Skeletal muscle tissue (tissue), 4 donors: ENCODE results near the gene HOXA9. TPM values are rescaled to one million over a fixed set of nuclear protein-coding genes. Genes with fewer than 3 reads are reported as not detected.
A peak's percentile ranks its signal among the peaks of the same experiment; 100 is the strongest.

Experiments used
- H3K27ac ChIP-seq: one replicate; pipeline ENCODE4 v1.7.0; 2013; ENCODE audit warnings: mild to moderate bottlenecking, low read depth, low read length, inconsistent platforms
- H3K27me3 ChIP-seq, 3 donors: one replicate each; pipeline ENCODE4 v1.7.0; 2013; ENCODE audit warnings: low read length in 3 of 3; ENCODE audit not compliant: control insufficient read depth in 3 of 3, insufficient read depth in 3 of 3
- H3K36me3 ChIP-seq, 3 donors: one replicate each; pipeline ENCODE4 v1.7.0; 2013; ENCODE audit warnings: low read length in 3 of 3; ENCODE audit not compliant: control insufficient read depth in 3 of 3, insufficient read depth in 3 of 3
- H3K4me1 ChIP-seq, 3 donors: one replicate each; pipeline ENCODE4 v1.7.0; 2013; ENCODE audit warnings: low read length in 3 of 3, mild to moderate bottlenecking in 3 of 3; ENCODE audit not compliant: control insufficient read depth in 3 of 3, insufficient read depth in 3 of 3
- H3K4me3 ChIP-seq, 3 donors: one replicate each; pipeline ENCODE4 v1.7.0; 2013; ENCODE audit warnings: low read length in 3 of 3
- H3K9ac ChIP-seq, 3 donors: one replicate each; pipeline ENCODE4 v1.7.0; 2013; ENCODE audit warnings: low read length in 3 of 3, mild to moderate bottlenecking in 3 of 3, moderate library complexity in 2 of 3, low read depth in 1 of 3
- H3K9me3 ChIP-seq, 3 donors: one replicate each; pipeline ENCODE4 v1.7.0; 2013; ENCODE audit warnings: low read length in 3 of 3; ENCODE audit not compliant: control insufficient read depth in 3 of 3
- total RNA-seq: library from RNA; depleted of rRNA; stranded (reverse); fragments of >200 nt; gene quantifications from one replicate; pipeline ENCODE4 v1.2.3, GENCODE V29; 2014
- donor health status: Osteomylitis.

Gene HOXA9
- total RNA-seq, 1 donor from 2014 or later, result 7.8 TPM

GRCh38 chr7:27208998-27209397, 43.7 kb upstream of the HOXA9 start:
- no peak overlapping the region for H3K4me3 ChIP-seq
- H3K27me3 ChIP-seq, result peaks cover 63 to 85% (median 69%) of the 10 kb centered on the region in 3 donors
- no peak overlapping the region for H3K27ac ChIP-seq
- H3K9me3 ChIP-seq, result no peaks in the 10 kb centered on the region
- H3K4me1 ChIP-seq, result peaks cover 15 to 19% (median 16%) of the 10 kb centered on the region in 3 donors
- H3K36me3 ChIP-seq, result no peaks in the 10 kb centered on the region
- H3K9ac ChIP-seq, result no peak overlapping the region

GRCh38 chr7:27207348-27207985, 42.1 kb upstream of the HOXA9 start:
- H3K9me3 ChIP-seq, result no peaks in the 10 kb centered on the region
- no peak overlapping the region for H3K9ac ChIP-seq
- H3K4me3 ChIP-seq, result no peak overlapping the region
- peaks cover 15 to 19% (median 16%) of the 10 kb centered on the region in 3 donors for H3K4me1 ChIP-seq
- H3K27ac ChIP-seq, result no peak overlapping the region
- no peaks in the 10 kb centered on the region for H3K36me3 ChIP-seq
- H3K27me3 ChIP-seq, result peaks cover 63 to 84% (median 72%) of the 10 kb centered on the region in 3 donors

GRCh38 chr7:27205325-27206280, 40.3 kb upstream of the HOXA9 start:
- H3K4me1 ChIP-seq, result peaks cover 20 to 28% (median 20%) of the 10 kb centered on the region in 3 donors
- no peaks in the 10 kb centered on the region for H3K9me3 ChIP-seq
- H3K27me3 ChIP-seq, result peaks cover 68 to 85% (median 84%) of the 10 kb centered on the region in 3 donors
- H3K4me3 ChIP-seq, result peak overlapping the region in 2 of 3 donors; percentile 40 to 52
- no peak overlapping the region for H3K27ac ChIP-seq
- no peaks in the 10 kb centered on the region for H3K36me3 ChIP-seq
- no peak overlapping the region for H3K9ac ChIP-seq

GRCh38 chr7:27204851-27205322, 39.5 kb upstream of the HOXA9 start:
- Histone ChIP-seq H3K4me1 (peaks cover 21 to 30% (median 22%) of the 10 kb centered on the region in 3 donors), H3K27ac (no peak overlapping the region), H3K4me3 (peak overlapping the region; percentile 9 to 52 (median 40))

GRCh38 chr7:27203964-27204594, 38.7 kb upstream of the HOXA9 start:
- peaks cover 23 to 33% (median 23%) of the 10 kb centered on the region in 3 donors for H3K4me1 ChIP-seq
- peaks cover 66 to 83% (median 79%) of the 10 kb centered on the region in 3 donors for H3K27me3 ChIP-seq
- H3K9ac ChIP-seq, result no peak overlapping the region
- no peak overlapping the region for H3K27ac ChIP-seq
- no peaks in the 10 kb centered on the region for H3K36me3 ChIP-seq
- H3K9me3 ChIP-seq, result no peaks in the 10 kb centered on the region
- no peak overlapping the region for H3K4me3 ChIP-seq

More at GRCh38 chr7:27204851-27205322, 39.5 kb upstream of the HOXA9 start:
- Histone ChIP-seq H3K9ac (peak overlapping the region in 1 of 3 donors; percentile 3), H3K36me3 (no peaks in the 10 kb centered on the region), H3K27me3 (peaks cover 66 to 85% (median 81%) of the 10 kb centered on the region in 3 donors), H3K9me3 (no peaks in the 10 kb centered on the region)

- peaks cover 24 to 37% (median 26%) of the 10 kb centered on the region in 3 donors for H3K4me1 ChIP-seq
- H3K9me3 ChIP-seq, result no peaks in the 10 kb centered on the region
- no peaks in the 10 kb centered on the region for H3K36me3 ChIP-seq
- H3K4me3 ChIP-seq, result no peak overlapping the region
- H3K9ac ChIP-seq, result no peak overlapping the region
- H3K27ac ChIP-seq, result no peak overlapping the region
- peaks cover 70 to 85% (median 81%) of the 10 kb centered on the region in 3 donors for H3K27me3 ChIP-seq
These were observed 38.1 kb upstream of the HOXA9 start for GRCh38 chr7:27203365-27203953.

- Histone ChIP-seq H3K4me3 (no peak overlapping the region), H3K9me3 (peaks cover 0 to under 1% (median 0%) of the 10 kb centered on the region in 3 donors), H3K27me3 (peaks cover 74 to 86% (median 83%) of the 10 kb centered on the region in 3 donors), H3K27ac (no peak overlapping the region), H3K4me1 (peaks cover 24 to 39% (median 26%) of the 10 kb centered on the region in 3 donors), H3K9ac (no peak overlapping the region), H3K36me3 (no peaks in the 10 kb centered on the region)
These were observed 37.5 kb upstream of the HOXA9 start for GRCh38 chr7:27202862-27203134.

GRCh38 chr7:27202018-27202861, 36.9 kb upstream of the HOXA9 start:
- Histone ChIP-seq H3K9ac (no peak overlapping the region), H3K27me3 (peaks cover 74 to 88% (median 84%) of the 10 kb centered on the region in 3 donors), H3K4me3 (no peak overlapping the region), H3K4me1 (peaks cover 24 to 39% (median 26%) of the 10 kb centered on the region in 3 donors), H3K36me3 (no peaks in the 10 kb centered on the region), H3K9me3 (peaks cover 0 to 3% (median 0%) of the 10 kb centered on the region in 3 donors), H3K27ac (no peak overlapping the region)

- Histone ChIP-seq H3K27me3 (peaks cover 70 to 85% (median 84%) of the 10 kb centered on the region in 3 donors), H3K9ac (no peak overlapping the region), H3K4me3 (no peak overlapping the region), H3K27ac (no peak overlapping the region), H3K9me3 (peaks cover 0 to 3% (median 0%) of the 10 kb centered on the region in 3 donors), H3K36me3 (no peaks in the 10 kb centered on the region), H3K4me1 (peaks cover 24 to 39% (median 26%) of the 10 kb centered on the region in 3 donors)
These were observed 36.3 kb upstream of the HOXA9 start for GRCh38 chr7:27201580-27202017.
